CMK (cell line): ENCODE results near the gene PSMB5.

ENCODE experiments used
- DNase-seq: peaks from one replicate; pipeline ENCODE4 v3.0.0-alpha.2; 2010; ENCODE audit warnings: low read depth

PSMB5 gene

DNA sequence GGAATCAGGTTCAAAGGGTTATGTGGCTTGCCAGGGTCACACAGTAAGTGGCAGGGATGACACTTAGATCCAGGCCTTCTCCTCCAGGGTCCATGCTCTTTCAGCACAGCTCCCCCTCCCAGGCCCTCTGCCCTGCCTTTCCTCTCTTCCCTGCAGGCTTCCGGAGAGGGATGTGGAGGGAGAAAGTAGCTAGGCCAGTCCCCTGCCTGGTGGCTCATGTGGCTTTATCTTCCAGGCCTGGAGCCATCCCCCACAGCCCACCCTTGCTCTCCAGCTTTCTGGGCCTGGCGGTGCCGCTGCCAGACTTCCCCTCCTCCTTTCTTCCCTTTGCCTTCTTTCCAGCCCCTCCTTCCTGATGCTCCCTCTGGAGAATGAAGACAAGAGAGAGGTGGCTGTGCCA, 9.1 kb upstream of the PSMB5 start:
- DNase-seq: no peak

DNA sequence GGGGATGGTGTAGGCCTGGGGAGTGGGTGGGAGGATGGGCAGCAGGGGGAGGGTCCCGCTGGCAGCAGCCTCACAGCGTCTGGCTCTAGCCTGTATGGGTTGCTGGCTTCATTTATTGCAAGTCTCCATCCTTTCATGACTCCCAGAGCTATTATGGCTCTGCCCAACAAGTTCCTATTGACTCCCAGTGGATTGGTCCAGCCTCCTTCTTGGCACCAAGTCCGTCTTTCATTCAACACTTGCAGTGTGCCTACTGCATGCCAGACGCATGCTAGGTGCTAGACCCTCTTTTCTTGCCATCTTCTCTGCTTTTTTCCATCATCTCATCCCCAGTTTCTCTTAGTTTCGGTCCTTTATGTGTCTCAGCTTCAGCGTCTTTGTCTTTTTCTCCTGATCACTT, 8.4 kb upstream of the PSMB5 start:
- DNase-seq: no peak

DNA sequence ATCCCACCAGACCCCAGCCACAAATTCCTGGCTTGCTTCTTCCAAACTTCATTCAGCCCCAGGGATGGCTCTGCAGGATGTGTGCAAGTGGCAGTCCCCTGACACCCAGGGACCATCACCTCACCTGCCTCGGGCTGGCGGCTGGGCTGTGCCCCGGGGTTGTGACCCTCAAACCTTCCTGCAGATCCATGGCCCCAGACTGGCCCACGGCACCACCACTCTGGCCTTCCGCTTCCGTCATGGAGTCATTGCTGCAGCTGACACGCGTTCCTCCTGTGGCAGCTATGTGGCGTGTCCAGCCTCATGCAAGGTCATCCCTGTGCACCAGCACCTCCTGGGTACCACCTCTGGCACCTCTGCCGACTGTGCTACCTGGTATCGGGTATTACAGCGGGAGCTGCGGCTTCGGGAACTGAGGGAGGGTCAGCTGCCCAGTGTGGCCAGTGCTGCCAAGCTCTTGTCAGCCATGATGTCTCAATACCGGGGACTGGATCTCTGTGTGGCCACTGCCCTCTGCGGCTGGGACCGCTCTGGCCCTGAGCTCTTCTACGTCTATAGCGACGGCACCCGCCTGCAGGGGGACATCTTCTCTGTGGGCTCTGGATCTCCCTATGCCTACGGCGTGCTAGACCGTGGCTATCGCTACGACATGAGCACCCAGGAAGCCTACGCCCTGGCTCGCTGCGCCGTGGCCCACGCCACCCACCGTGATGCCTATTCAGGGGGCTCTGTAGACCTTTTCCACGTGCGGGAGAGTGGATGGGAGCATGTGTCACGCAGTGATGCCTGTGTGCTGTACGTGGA, 7.7 kb upstream of the PSMB5 start, which contains the start of gene PSMB11:
Gene PSMB11, plus strand, starts transcription at position 51 of the 804 bp plus-strand sequence. Its CDS starts 14 bp downstream, at position 65.
- DNase-seq: no peak

DNA sequence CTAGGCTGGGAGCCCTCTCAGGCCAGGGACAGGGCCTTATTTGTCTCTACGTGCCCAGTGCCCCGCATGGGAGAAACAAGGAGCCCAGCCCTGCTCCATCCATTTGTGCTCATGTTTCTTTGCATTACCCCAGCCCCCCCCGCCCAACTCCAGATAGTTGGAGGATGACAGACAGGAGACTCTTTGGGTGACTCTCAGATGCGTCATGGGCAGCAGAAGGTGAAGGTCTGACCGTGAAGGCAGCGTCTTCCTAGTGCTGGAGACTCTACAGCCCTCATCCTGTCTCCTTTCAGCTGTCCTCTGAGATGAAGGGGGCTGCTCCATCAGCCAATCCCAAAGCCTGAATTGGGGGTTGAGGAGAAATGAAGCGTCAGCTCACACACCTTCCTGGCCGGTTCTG, 7.0 kb upstream of the PSMB5 start:
- no peak for DNase-seq

DNA sequence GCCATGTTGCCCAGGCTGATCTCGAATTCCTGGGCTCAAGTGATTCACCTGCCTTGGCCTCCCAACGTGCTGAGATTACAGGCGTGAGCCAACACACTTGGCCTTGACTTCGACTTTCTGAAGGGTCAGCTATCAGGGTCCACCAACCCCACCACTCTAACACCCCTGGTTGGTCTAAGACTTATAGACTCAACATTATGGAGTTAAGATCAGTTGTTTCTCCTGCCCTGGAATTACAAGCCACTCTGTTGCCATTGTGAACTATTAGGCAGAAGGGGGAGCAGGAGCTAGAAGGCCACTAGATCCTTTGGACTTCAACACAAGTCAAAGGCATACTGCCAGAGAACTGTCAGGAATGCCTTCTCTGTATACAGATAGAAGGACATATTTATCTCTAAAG, 5.4 kb upstream of the PSMB5 start:
- no peak for DNase-seq

GRCh38 chr14:23035303-23036144, 824 bp upstream of the PSMB5 start:
- DNase-seq: no peak

DNA sequence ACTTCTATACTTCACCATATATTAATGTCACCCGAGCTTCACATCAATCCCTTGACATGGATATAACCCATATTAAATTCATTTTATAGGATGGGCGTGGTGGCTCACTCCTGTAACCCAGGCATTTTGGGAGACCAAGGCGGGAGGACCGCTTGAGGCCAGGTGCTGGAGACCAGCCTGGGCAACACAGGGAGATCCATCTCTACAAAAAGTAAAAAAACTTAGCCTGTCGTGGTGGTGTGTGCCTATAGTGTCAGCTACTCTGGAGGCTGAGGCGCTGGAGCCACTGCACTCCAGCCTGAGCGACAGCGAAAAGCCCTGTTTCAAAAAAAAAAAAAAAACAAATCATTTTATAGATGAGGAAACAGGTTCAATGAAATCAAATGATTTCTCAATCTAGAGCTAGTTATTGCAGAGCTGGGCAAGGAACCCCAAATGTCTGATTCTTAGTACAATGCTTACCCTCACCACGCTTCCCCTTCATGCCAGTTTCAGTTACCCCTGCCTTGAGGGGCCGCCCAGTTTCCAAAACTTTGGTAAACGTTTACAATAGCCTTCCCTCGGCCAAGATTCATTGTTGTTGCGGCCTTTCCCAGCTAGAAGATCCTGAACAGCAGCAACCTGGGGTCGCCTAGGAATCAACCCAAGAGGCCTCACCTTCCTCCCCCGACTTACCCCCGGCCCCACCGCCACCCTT, 751 bp downstream of the PSMB5 start:
- no peak for DNase-seq

- no peak for DNase-seq
Observed at GRCh38 chr14:23033251-23033727, 1.4 kb downstream of the PSMB5 start.

GRCh38 chr14:23030936-23031335, 3.8 kb downstream of the PSMB5 start:
- DNase-seq: no peak

DNA sequence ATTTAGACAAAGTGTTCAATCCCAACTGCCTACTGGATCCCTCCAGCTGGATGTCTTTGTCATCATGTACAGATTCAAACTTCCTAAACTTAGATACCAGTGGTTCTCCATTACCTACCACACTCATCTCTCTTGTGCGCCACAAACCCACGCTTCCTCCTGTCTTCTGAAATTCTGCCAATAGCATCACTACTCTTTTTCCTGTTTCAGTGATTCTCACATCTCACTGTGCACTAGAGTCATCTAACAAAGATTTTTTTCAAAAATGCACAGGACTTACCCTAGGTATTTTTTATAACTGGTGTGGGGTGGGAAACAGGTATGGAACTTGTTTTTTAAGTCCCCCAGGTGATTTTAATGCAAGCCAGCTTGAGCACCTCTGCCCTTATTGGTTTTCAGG, 5.9 kb downstream of the PSMB5 start:
- DNase-seq: no peak

GRCh38 chr14:23025151-23025814, 9.4 kb downstream of the PSMB5 start:
- DNase-seq: no peak

GRCh38 chr14:23024612-23025075, 10.1 kb downstream of the PSMB5 start:
- no peak for DNase-seq

- DNase-seq: no peak
Observed at GRCh38 chr14:23023795-23024152, 10.9 kb downstream of the PSMB5 start.

DNA sequence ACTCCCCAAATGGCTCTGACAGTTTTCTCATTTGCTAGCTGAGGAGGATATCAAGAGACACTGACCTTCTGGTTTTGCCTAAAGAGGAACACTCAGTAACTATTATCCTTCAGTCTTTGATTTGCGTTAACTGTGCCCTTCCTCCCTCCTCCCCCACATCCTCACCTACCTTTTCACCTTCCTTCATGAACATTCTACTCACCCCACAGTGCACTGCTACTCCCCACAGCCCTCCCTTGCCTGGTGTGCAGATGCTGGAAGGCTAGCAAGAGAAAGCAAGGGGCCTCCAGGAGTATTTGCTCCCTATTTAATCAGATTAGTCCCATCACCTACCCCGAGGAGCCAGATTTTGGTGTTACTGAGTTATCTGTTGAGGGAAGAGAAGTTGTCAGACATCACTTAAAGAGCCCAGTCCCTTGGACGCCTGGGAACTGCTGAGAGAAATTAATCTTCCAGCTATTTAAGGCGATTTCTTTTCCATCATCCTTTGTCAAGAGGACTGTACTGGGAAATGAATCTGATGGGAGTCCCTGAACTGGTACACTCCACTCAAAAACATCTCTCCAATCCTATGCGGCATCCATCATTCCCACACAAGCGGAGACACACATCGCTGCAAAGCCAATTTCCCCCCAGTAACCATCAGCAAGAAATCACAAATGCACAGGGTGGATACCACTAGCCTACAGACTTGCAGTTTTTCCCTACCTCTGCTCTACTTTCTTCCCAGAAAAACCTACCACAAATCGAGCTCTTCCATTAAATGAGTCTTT, 11.5 kb downstream of the PSMB5 start:
- DNase-seq: no peak

GRCh38 chr14:23021889-23022442, 12.7 kb downstream of the PSMB5 start:
- no peak for DNase-seq

- DNase-seq: no peak
Observed at GRCh38 chr14:23021434-23021833, 13.3 kb downstream of the PSMB5 start.

GRCh38 chr14:23020143-23021128, 14.3 kb downstream of the PSMB5 start:
- no peak for DNase-seq

GRCh38 chr14:23018107-23018506, 16.6 kb downstream of the PSMB5 start:
- DNase-seq: no peak

GRCh38 chr14:23017091-23017490, 17.6 kb downstream of the PSMB5 start:
- DNase-seq: no peak

DNA sequence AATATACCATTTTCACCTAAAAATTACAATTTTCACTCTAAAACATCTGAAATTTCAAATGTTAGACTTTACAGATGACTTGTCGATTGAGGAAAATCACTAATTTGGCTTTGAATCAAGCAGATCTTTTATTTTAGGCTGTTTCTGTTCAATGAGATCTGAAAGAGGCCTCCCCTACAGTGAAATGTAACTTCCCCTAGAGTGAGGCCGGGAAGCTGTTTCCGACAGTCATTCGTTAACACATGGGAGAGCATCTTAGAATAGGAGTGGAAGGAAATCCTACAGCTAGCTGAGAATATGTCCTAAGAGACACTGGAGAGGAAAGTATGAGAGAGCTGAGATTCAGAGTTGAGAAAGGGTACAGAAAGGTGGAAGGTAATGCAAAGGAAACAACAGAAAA, 19.1 kb downstream of the PSMB5 start:
- DNase-seq: no peak
